OCI-LY7 (cell line): ENCODE measurements around the gene SLC35C1.

ENCODE experiments used
- CTCF ChIP-seq: fragments of 200-600 bp; sonication (generic); conservative IDR thresholded peaks from 2 replicates; pipeline ENCODE4 v1.5.1; 2014; ENCODE audit warnings: mild to moderate bottlenecking, antibody characterized with exemption, low read length, moderate library complexity, mixed read lengths
- EZH2phosphoT487 ChIP-seq: fragments of 200-600 bp; sonication (generic); IDR thresholded peaks from 2 replicates; pipeline ENCODE4 v1.6.1; 2018; ENCODE audit warnings: low read depth, borderline replicate concordance, mild to moderate bottlenecking, mixed run types, antibody characterized with exemption, low read length, moderate library complexity, mixed read lengths

DNA sequence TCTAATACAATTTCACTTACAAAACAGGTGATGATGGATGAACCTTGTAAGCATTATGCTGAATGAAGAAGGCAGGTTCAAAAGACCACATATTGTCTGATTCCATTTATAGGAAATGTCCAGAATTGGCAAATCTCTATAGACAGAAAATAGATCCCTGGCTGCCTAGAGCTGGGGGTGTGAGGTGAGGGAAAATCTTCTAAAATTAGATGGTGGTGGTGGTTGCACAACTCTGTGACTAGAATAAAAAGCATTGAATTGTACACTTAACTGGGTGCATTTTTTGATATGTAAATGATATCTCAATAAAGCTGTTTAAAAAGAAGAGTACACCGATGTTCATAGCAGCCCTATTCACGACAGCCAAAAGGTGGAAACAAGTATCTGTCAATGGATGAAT, 25.6 kb downstream of the SLC35C1 start:
- TF ChIP-seq CTCF (no peak), EZH2phosphoT487 (no peak)
